Stimulated activated naive CD4-positive, alpha-beta T cell (primary cell): Measurements from ENCODE around the gene CFAP47.
"Not testable (repeated sequence)": the region's sequence is repeated elsewhere in the genome, so short reads cannot be mapped to it uniquely, and the experiment has no call there.

ENCODE experiments used
- DNase-seq, 6 experiments: peaks; one replicate each; lab custom pipeline; 2025; lab: John Stamatoyannopoulos, UW

Gene CFAP47, protein sequence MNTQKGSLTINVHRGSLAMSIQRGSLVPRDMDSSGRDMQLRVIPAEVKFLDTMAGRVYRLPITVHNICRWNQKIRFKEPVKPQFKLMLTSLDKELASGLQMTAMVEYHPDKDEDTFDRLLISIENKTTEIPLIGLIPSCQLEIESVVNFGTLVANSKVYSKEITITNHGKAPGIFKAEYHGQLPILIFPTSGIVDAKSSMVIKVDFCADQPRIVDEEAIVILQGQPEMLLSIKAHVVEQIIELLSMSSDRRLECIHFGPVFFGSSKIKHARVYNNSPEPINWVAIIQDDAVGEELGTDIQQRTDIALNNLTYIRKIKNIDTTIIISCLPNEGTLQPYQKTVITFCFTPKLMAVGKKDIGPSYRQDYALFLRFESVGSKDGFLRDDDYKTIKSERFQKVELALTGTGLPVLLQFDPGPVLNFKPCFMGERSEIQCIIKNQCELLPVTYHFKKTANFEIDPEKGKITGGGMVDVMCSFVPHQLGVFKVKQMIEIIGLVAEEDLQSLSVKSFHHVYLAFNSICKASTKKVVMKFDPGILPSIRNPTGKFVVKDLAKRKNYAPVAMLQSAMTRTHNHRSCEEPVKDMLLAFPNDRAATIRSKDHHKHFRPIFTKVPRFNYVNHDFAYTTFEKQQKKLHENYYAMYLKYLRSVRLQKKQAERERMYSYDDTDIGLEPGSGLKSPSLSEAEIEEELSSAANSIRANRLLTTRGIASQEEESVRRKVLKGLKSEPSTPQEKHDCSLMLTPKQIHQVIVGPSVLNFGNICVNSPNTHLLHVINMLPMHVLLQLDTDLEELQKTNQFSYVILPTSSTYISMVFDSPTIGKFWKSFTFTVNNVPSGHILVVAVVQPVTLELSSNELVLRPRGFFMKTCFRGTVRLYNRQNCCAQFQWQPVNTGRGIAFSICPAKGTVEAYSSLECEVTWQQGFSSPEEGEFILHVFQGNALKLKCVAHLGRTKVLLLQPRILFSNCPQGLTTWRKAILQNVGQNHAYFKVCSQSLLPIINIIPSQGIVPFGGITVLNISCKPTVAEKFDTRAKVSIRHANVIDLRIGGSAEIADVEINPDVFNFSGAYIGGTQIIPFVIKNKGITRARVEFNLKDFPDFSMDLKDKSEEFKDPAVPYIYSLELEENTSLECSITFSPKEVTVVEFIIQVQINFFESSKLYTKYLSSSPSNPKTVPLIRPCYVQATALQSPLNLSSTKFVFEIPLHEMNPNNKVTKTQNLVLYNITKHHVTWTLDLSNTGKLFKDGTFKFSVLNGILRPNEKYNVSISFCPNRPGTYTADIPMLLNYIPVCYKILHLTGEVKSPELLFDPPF (N-terminal part only)

DNA sequence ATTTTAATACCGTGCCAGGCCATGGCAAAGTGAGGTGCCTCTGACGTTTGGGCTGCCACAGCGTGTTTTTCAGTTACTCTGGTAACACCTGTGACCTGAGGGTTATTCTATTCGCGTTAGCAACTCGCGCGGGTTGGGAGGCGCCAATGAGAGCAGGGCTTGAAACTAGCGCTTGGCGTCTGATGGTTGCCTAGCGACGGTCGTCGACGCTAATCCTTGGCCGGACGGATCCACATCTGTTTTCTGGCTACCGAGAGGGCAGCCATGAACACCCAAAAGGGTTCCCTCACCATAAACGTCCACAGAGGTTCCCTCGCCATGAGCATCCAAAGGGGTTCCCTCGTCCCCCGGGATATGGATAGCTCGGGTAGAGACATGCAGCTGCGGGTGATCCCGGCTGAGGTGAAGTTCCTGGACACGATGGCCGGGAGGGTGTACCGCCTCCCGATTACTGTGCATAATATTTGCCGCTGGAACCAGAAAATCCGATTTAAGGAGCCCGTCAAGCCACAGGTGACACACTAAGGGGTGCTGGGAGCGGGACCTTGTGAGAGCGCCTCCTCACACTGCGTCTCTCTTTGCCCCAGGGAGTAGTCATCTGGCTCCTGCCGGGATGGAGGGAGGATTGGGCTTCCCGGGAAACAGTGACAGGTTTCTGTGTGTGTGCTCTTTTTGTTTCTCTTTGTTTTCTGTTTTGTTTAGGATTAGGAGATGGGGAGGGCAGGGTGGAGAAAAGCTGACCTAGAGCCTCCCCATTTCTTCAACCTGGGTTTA is at the start of gene CFAP47:
Gene CFAP47 (plus strand): TSS at position 199 of the 774 bp plus-strand sequence. CDS start 66 bp downstream, at position 265.
- no peak for DNase-seq

DNA sequence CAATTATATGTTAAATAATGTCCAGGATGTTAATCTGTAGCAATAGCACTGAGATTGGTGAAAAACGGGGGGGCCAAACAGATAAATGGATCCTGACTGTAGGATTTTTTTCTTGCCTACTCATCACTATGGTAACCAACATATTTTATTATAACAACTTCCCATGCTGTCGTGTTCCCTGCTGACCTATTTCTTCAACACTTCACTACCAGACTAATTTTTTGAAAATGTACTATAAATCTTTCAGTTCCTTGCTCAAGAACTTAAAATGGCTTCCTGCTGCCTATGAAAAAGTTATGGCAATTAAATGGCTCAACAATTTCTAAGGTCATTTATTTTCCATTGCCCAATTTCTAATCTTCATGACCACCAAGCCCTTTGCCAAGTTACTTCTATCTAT is 38.9 kb upstream of the CFAP47 start:
- DNase-seq = no peak

DNA sequence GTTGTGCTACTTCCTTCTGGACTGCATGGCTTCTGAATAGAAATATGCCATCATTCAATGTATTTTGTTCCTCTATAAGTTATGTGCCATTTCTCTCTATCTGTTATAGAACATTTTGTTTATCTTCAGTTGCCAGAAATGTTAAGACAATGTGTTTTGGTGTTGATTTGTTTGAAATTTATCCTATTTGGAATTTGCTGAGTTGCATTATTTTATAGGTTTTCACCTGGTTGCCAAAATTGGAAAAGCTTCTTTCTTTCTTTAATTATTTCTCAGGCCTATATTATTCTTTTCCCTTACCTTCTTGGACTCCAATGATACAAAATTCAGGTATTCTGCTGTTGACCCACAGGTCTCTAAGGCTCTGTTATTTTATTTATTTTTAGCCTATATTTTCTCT is 33.4 kb upstream of the CFAP47 start:
- no peak for DNase-seq

DNA sequence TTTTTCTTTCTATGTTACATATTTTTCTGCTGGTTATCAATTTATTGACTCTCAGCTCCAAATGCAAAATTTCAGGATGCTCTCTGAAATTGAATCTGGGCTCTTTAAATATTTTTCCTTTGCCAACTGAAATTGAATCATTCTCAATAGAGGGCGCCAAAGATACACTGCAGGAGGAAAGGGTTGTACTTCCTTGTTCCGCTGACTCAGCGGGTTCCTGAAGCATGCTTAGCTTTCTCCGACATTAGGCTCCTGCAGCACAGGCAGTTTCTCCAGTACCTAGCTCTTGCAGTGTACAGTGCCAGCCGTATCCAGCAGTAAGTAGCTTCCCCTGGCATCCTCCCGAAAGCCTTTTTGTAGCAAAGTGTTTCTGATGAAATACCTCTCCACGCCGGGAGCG is 28.8 kb upstream of the CFAP47 start:
- peak in 2 of 6 experiments; percentile 2 for DNase-seq

DNA sequence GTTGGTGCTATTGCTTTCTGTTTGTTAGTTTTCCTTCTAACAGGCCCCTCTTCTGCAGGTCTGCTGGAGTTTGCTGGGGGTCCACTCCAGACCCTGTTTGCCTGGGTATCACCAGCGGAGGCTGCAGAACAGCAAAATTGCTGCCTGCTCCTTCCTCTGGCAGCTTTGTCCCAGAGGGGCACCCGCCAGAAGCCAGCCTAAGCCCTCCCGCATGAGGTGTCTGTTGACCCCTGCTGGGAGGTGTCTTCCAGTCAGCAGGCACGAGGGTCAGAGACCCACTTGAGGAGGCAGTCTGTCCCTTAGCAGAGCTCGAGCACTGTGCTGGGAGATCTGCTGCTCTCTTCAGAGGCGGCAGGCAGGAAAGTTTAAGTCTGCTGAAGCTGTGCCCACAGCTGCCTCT is 67.3 kb downstream of the CFAP47 start:
- not testable (repeated sequence) for DNase-seq

DNA sequence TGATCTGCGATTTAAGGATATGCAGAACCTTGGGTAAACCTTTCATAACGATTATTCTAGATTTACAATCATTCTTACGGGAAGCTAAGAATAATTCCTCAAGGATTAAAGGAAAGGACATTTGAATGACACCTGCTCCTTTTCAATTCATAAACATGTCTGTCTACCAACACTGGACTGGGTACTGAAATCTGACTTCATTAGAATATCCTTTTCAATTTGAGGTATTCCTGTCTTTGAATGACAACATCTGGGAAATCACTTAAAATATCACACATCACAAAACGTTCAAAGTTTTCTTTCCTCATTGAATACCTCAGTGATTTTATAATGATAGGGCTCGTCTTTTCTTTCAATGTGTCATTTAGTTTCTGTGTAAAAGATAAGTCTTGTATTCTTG is 87.7 kb downstream of the CFAP47 start:
- no peak for DNase-seq

DNA sequence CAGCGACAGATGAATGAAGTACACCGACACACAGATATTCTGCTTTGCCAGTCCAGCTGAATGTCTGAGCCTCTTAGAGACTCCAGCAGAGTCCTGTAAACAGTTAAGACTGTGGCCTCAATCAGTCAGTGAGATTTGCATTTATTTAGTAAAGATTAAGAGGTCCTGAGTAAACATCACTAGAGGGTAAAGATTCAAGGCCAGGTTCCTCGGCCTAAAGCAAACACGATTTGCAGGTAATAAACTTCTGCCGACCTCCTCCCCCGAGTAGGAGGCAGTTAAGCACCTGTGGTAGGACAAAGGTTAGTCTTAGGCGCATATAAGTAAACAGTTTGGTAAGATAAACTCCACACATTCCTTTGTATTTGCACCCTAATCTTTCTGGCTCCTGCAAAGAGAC is 99.6 kb downstream of the CFAP47 start:
- DNase-seq = no peak

DNA sequence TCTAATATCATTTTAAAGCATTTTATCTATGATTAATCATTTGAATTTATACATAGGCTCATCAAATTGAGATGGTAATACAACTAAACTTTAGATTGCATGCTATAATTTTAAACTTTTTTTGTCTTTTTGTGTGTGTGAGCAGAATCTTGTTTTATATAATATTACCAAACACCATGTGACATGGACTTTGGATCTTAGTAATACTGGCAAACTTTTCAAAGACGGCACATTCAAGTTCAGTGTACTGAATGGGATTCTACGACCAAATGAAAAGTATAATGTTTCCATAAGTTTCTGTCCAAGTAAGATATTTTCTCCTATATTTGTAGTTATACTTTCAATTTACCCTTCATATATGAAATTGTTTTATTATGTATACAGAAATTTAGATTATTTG is 116.0 kb downstream of the CFAP47 start:
- DNase-seq = no peak

DNA sequence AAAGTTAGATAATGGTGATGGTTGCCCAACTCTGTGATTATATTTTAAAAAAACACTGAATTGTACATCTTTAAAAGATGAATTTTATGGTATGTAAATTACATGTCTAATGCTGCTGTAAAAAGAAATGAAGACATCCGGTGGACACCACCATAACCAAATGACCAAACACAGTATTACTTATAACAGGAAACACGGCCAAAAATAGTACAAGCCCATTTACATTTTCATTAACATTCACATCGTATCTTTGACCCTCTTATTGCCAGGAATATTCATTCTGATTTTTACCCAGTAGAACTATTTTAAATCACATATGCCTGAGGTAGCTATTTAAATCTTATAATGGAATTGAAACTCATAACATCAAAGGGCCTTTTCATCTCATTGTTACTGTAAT is 143.2 kb downstream of the CFAP47 start:
- no peak for DNase-seq

DNA sequence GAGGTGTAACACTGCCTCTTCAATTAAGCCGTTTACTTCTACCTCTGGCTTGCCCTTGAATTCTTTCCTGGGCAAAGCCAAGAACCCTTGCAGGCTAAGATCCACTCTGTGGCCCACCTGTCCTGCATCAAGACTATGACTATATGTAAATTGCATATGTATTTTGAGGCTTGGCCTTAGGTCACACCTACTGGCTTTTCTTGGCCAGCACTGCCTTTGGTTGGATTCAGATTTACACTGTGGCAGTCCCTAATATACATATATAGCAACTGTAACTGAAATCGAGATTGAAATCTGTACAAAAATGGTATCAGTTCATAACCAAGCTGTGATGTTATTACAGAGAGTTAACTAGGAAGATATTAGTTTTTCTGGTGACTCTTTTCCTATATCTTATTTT is 151.5 kb downstream of the CFAP47 start:
- no peak for DNase-seq

DNA sequence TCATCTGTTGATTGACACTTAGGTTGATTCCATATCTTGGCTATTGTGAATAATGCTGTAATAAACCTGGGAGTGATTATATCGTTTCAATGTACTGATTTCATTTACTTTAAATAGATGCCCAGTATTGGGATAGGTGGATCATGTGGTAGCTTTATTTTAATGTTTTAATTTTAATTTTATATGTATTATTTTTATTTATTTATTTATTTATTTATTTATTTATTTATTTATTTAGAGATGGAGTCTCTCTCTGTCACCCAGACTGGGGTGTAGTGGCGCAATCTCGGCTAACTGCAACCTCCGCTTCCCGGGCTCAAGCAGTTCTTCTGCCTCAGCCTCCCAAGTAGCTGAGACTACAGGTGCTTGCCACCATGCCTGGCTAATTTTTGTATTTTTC is 155.5 kb downstream of the CFAP47 start:
- not testable (repeated sequence) for DNase-seq

DNA sequence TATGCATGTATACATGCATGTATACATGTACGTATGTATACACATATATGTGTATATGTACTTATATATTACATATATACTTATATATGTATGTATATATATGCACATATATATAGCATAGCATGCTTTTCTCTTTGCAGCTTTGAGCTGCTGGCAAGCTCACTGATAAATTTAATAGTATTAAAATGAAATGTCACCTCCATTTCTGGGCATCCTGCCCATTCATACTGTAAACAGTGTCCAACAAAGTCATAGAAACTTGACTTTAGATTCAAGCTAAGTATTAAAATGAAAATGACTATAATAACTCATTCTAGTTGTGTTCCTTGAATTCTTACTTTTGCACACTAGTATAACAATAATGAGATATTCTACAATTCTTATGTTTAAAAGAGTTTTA is 163.7 kb downstream of the CFAP47 start:
- DNase-seq = no peak

DNA sequence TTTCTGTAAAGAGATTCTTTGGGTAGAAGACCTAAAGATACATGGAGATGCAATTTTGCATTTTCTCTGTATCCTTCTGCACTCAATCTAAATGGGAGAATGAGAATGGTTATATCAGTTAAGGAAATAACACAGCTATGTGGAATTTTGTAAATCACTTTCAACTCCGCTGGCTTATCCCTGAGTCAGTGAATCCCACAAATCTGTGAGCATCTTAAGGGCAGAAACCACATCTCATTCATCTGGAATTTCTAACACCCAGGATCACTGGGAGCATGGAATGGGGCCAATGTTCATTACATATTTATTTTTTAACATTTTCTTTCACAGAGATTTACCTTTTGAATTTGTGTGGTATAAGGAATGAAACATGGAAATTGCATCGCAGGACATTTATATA is 167.8 kb downstream of the CFAP47 start:
- no peak for DNase-seq

DNA sequence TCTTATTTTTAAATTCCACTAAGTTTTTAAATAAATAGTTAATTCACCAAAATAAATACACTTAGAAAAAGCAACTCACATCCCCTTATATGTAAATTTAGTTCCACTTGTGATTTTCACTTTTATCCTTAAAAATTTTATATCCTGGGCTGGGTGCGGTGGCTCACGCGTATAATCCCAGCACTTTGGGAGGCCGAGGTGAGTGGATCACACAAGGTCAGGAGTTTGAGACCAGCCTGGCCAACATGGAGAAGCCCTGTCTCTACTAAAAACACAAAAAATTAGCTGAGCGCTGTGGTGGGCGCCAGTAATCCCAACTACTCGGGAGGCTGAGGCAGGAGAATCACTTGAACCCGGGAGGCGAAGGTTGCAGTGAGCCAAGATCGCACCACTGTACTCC is 169.4 kb downstream of the CFAP47 start:
- DNase-seq = not testable (repeated sequence)

DNA sequence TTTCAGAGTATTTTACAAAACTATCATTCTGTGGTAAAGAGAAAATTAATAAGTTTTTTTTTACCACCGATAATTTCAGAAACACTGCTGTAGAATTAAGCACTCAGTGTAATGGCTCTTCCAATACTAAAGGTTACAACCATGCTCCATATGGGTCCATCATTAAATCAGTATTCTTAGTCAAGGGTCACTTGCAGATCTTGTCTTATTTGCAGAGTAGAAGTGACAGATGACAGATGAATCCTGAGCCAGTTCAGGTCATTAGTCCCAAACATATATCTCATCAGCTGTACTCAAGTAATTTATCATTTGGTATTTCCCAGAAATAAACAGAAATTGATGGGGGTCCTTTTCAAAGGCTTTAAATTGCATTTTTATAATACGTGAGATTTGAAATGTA is 182.9 kb downstream of the CFAP47 start:
- DNase-seq = no peak

DNA sequence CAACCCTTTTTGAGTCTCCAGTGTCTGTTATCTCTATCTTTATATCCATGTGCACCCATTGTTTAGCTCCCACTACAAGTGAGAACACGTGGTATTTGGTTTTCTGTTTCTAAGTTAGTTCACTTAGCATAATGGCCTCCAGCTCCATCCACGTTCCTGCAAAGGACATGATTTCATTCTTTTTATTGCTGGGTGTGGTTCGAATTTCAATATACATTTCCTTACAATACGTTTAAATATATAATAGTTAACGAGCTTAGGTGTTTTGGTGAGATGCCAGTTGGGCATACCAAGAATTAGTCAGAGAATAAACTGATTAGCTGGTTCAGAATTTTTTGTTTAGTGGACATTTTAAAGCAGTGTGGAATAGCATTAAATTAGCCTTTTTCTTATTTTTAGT is 196.7 kb downstream of the CFAP47 start:
- DNase-seq = no peak

DNA sequence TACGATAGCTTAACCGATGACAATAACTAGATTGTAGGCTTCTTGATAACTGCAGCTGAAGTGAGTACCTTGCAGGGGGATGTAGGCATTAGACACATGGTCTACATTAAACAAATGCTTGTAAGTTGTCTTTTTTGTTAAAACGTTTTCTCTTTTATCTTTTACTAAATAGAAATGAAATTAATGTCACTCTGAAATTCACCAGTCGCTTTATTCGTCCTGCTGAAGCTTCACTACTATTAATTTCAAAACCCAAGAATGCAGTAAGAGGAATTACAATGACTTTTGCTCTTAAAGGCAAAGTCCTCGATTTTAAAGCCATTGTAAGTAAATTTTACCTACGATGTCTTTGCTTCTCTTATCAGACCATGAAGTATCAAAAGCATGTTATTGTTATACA is 239.7 kb downstream of the CFAP47 start:
- no peak for DNase-seq

DNA sequence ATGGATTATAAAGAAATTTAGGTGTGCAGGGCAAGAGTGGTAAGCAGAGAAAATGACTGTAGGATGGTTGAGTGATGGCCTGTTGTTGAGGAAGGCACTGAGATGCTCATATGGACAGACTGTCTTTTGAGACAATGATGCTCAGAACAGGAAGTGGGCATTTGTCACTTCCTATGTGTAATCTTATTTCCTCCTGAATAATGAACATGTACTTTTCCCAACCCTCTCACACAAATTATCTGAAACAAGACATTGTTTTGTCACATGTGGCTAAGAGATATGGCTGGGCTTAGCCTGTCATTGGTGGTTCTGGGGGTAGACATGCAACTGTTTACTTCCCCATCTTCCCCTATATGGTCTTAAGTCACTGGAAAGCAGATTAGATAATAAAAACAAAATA is 240.5 kb downstream of the CFAP47 start:
- DNase-seq = no peak

DNA sequence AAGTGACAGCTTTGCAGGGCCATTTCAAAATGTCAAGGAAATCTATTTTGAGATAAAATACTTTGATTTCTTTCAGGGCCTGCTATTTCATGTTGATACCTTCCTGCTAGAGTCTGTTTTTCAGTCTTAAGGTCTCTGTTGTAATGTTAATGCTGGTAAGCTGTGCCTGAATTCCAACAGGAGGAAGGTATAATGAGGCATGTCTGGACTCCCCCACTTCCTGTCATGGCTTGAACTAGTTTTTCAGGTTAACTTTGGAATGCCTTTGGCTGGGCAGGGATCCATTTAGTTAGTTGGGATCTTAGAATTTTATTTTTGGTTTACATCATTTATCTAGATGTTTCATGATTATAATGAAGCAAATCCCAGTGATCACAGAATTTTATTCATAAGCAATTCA is 279.0 kb downstream of the CFAP47 start:
- no peak for DNase-seq

DNA sequence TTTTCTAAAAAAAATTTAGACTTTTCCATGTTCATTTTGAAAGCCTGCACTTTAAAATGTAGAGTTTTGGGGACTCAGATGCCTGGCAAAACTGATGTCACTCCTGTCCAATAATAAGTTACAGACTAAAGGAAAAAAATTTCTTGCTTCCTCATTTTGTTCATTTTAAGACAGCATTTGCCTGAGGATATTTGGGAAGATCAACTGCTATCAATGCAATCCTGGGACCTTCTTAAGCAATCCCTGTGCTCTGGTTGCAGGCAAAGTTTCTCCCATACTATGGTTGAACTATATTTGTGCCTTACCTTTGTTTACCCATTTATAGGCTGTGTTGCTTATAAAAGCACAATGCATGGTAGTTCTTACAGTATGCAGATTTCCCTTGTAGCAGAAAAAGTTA is 280.4 kb downstream of the CFAP47 start:
- DNase-seq = no peak

DNA sequence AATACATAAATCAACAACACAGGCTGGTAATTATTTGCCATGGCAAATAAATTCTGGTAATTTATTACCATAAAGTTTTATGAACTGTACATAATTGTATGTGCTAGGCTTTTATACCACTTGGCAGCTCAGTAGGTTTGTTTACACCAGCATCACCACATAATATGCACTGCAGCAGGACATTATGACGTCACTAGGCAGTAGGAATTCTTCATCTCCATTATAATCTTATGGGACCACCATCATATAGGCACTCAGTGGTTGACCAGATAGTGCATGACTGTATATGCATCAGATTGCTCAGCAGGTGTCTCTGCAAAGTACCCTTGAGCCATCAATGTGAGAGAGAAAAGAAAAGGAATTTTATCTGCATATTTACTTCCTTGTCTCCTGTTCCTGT is 295.4 kb downstream of the CFAP47 start:
- DNase-seq = no peak

DNA sequence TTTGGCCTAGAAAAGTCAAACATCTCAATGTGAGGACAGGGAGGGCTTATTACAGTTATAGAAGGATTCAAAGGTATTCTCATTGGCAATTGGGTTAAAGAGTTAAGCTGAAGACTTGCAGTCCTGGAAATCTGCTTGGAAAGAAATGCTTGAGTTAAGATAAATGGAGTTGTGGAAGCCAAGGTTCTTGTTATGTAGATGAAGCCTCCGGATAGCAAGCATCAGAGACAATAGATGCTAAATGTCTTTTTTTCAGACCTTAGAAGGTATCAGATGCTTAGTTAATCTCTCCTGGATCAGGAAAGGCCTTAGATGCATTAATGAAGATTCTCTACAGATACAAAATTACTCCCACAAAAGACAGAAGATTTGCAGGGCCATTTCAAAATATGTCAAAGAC is 299.3 kb downstream of the CFAP47 start:
- no peak for DNase-seq
